Activated CD8-positive, alpha-beta memory T cell treated with anti-CD3 and anti-CD28 coated beads for 48 hours (primary cell): Measurements from ENCODE around the gene NUTM2D.
"Not testable (repeated sequence)": the region's sequence is repeated elsewhere in the genome, so short reads cannot be mapped to it uniquely, and the experiment has no call there.

Experiments
- DNase-seq, 3 experiments: peaks; one replicate each; pipeline ENCODE4 v3.0.0-alpha.2; 2020; ENCODE audit warnings: low read depth in 2 of 3, low spot score in 2 of 3

Gene NUTM2D

GRCh38 chr10:87374091-87374490 is 16.5 kb downstream of the NUTM2D start:
- DNase-seq: not testable (repeated sequence)

DNA sequence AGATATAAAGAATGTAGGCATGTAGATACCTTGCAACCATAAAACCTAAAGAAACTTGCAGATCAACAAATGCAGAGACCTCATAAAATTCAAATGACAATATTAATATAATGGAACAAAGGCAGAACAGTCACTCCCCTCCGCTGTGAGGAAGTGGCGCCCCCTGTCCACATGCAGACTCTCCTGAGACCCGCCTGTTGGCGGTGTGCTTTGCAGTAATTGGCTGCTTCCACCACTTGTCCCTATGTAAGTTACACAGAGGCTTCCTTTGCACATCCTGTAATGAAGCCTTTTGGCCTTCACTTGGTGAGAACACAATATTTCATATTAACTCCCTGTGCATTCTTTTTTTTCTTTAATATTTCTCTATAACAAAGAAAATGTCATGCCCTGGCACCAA is 21.6 kb downstream of the NUTM2D start:
- not testable (repeated sequence) for DNase-seq

DNA sequence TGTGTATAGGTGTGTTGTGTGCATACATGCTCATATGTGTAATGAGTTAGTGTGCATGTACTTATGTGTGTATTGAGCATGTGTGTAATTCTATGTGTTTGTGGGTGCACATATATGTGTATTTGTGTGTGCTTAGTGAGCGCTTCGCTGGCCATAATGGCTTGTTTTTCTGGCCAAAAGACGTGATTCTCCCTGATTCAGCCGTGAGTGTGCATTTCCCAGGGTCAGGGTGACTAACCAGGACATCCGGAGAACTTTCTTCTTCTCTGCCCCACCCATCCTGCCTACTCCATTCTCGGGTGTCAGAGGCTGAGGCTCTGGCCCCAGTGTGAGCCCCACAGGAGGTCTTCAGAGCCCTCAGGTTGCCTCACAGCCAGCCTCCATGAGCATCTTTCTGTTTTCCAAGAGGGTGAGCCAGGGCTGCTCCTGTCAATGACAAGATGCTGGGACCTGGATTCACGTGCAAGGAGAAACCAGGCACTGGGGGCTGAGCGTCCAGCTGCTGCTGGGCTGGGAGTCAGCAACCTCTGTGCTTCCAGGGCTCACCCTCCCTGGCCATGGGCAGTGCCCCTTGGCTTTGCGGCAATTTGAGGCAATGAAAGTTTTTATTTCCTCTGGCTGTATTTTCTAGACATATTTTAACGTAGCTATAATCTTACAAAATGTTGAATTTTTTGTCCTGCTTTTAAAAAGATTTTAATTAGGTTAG is 25.8 kb downstream of the NUTM2D start:
- not testable (repeated sequence) for DNase-seq

- not testable (repeated sequence) for DNase-seq
Measured at GRCh38 chr10:87384283-87384682, 26.7 kb downstream of the NUTM2D start.

GRCh38 chr10:87385762-87386360 is 28.3 kb downstream of the NUTM2D start:
- not testable (repeated sequence) for DNase-seq

DNA sequence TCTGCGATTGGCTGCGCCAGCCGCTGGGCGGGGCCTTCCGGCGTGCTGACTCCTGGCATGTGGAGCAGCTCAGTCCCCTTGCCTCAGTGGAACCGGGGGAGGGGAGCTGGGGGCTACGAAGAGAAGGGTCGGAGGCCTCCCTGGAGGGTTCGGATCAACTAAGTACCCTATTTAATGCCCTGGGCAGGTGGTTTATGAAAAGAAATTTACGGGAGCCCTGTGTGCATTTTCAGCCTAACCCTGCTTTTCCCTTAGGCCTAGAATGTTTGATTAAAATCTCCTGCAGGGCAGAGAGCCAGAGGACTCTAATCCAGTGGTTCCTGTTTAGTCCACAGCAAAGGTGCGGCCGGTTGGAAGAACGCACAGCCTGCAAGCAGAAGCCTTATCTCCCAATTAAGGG is 33.8 kb downstream of the NUTM2D start:
- not testable (repeated sequence) for DNase-seq

- not testable (repeated sequence) for DNase-seq
Measured at GRCh38 chr10:87396206-87396605, 38.7 kb downstream of the NUTM2D start.

GRCh38 chr10:87398436-87398835 is 40.9 kb downstream of the NUTM2D start:
- not testable (repeated sequence) for DNase-seq

DNA sequence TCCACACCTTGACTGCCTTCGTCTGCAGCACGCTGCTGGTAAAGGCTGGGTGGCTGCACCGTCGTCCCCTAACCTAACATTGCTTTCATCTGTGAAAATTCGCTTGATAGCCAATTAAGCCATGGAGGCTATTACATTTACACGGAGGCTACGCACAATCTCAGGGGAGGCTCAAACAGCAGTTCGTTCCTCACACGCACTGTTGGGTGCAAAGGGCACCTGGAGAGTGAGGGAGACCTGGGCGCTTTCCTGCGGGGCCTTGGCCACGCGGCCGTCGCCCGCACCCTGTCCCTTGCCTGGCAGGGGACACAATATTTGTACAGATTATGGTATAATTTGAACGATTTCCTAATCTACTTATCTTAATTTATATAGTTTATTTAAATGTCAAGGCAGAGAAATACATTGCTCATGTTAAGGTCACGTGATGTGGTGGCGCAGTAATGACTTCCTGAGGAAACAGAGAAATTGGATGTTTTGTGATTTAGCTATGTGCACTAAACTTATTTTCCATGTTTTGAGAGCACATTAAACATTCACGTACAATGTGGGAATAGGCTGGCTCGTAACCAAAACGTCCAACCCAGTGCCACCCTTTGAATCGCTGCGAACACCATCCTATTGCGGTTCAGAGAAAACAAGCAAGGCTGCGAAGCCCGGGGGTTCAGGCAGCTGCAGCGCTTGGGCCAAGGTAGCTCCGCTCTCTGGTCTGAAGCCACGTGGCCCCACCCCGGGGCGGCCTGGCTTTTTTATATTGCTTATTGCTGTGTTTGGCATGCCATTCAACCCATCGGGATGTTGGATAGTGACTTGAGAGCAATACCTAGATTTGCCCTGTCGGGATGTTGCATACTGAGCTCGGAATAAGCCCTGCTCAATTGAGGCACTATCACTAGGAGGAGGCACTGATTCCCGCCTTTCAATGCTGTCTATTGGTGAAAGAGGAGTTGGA is 50.2 kb downstream of the NUTM2D start:
- DNase-seq: not testable (repeated sequence)

- DNase-seq: not testable (repeated sequence)
Measured at GRCh38 chr10:87413921-87414320, 56.4 kb downstream of the NUTM2D start.
